Tibial nerve (tissue), 4 donors: ENCODE results near the gene TRIM17. TPM values are rescaled to one million over a fixed set of nuclear protein-coding genes. Genes with fewer than 3 reads are reported as not detected.

ENCODE experiments used
- DNase-seq, 2 donors: peaks; one replicate each; pipeline ENCODE4 v3.0.0-alpha.2; 2019; ENCODE audit warnings: low spot score in 2 of 2
- H3K27ac ChIP-seq, 4 donors: fragments of 200-600 bp; sonication (generic) in 3 of 4; one replicate each; pipeline ENCODE4 v1.5.1; 2017 to 2019; ENCODE audit warnings: mild to moderate bottlenecking in 1 of 4
- H3K27me3 ChIP-seq, 2 donors: fragments of 200-600 bp; sonication (generic) in 1 of 2; one replicate each; pipeline versions ENCODE4 v1.5.1 to v1.6.0; 2017 to 2019
- H3K36me3 ChIP-seq, 3 donors: fragments of 200-600 bp; sonication (generic); one replicate each; pipeline ENCODE4 v1.5.1; 2018 to 2019
- H3K4me1 ChIP-seq, 4 donors: fragments of 200-600 bp; sonication (generic) in 3 of 4; one replicate each; pipeline ENCODE4 v1.5.1; 2017 to 2019
- H3K4me3 ChIP-seq, 4 donors: fragments of 200-600 bp; sonication (generic) in 3 of 4; one replicate each; pipeline ENCODE4 v1.5.1; 2017 to 2019; ENCODE audit warnings: mild to moderate bottlenecking in 1 of 4, moderate library complexity in 1 of 4
- H3K9me3 ChIP-seq, 4 donors: fragments of 200-600 bp; sonication (generic) in 3 of 4; one replicate each; pipeline ENCODE4 v1.5.1; 2017 to 2019
- CTCF ChIP-seq, 5 experiments: fragments of 200-600 bp in 3 of 5; fragments of 450-650 bp in 2 of 5; sonication (generic) in 3 of 5; IDR thresholded peaks; one replicate each; pipeline ENCODE4 v1.5.1; 2016 to 2019; ENCODE audit warnings: antibody characterized with exemption in 5 of 5, mild to moderate bottlenecking in 3 of 5, moderate library complexity in 2 of 5
- EP300 ChIP-seq, 2 donors: sonication (generic); formaldehyde crosslinking; IDR thresholded peaks; one replicate each; pipeline ENCODE4 v1.6.1; 2017; ENCODE audit warnings: antibody characterized with exemption in 2 of 2, mild to moderate bottlenecking in 1 of 2
- POLR2A ChIP-seq, 2 donors: fragments of 450-650 bp; IDR thresholded peaks; one replicate each; pipeline ENCODE4 v1.6.1; 2017; ENCODE audit warnings: antibody characterized with exemption in 2 of 2, mild to moderate bottlenecking in 2 of 2, moderate library complexity in 2 of 2
- WGBS, 2 donors: methylation state at CpG; one replicate each; pipeline ENCODE4 v1.1.5; 2018; 5-methylcytosine and 5-hydroxymethylcytosine counted together
- total RNA-seq, 4 donors: library from RNA; depleted of rRNA; stranded (reverse); fragments of >200 nt; gene quantifications; one replicate each; pipeline ENCODE4 v1.1.0, GENCODE V29; 2016

The TRIM17 gene
- total RNA-seq, 4 donors from 2014 or later, result 0.63 to 4.2 (median 1.4) TPM; not detected in 1

- no peak for DNase-seq
- TF ChIP-seq POLR2A (IDR thresholded peaks at IDR 0.05) (no peak), EP300 (IDR thresholded peaks at IDR 0.05) (no peak), CTCF (IDR thresholded peaks at IDR 0.05) (no peak)
- no peak overlapping the region for H3K4me3 ChIP-seq
- H3K36me3 ChIP-seq, result no peaks in the 10 kb centered on the region
- no peaks in the 10 kb centered on the region for H3K9me3 ChIP-seq
- H3K4me1 ChIP-seq, result no peaks in the 10 kb centered on the region
- H3K27me3 ChIP-seq, result peaks cover 0 to 11% of the 10 kb centered on the region in 2 donors
- WGBS, 2 donors, result 94 to 96% methylated on average over 51 to 62 of the region's 62 CpGs
- H3K27ac ChIP-seq, result no peak overlapping the region
Observed at GRCh38 chr1:228424685-228425660, 8.3 kb upstream of the TRIM17 start.

DNA sequence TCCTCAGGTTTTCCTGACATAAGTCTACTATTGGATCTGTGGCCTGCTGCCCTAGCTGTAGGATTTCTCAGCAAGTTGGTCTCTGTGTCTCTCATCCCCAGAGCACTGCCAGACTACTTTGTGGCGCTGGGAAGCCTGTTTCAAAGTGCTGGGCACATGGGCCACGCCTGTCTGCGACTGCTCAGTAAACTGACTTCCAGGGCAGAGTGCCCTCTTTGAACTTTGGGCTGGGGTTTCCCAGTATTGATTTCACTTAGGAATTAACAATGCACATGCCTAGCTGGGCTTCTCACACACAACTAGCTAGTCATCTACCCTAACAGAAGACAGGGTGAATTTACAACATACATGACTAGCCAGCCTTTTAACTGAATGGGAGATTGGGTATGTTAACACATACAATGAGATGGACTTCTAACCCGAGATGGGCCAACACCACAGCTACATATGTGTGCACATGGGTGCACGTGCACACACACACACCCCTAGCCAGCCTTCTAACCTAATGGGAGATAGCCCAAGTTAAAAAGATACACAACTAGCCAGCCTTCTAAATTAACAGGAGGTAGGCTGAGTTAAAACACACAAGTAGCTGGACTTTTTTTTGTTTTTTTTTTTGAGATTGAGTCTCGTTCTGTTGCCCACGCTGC lies 6.9 kb upstream of the TRIM17 start:
- Histone ChIP-seq H3K9me3 (no peaks in the 10 kb centered on the region), H3K27me3 (peaks cover 0 to 7% of the 10 kb centered on the region in 2 donors), H3K4me3 (no peak overlapping the region), H3K36me3 (no peaks in the 10 kb centered on the region), H3K4me1 (no peaks in the 10 kb centered on the region), H3K27ac (no peak overlapping the region)
- TF ChIP-seq CTCF (IDR thresholded peaks at IDR 0.05), result no peak
- TF ChIP-seq EP300 (IDR thresholded peaks at IDR 0.05), result no peak
- no peak for TF ChIP-seq POLR2A (IDR thresholded peaks at IDR 0.05)
- WGBS, 2 donors, result 80 to 89% methylated on average over 7 of the region's 7 CpGs
- no peak for DNase-seq

DNA sequence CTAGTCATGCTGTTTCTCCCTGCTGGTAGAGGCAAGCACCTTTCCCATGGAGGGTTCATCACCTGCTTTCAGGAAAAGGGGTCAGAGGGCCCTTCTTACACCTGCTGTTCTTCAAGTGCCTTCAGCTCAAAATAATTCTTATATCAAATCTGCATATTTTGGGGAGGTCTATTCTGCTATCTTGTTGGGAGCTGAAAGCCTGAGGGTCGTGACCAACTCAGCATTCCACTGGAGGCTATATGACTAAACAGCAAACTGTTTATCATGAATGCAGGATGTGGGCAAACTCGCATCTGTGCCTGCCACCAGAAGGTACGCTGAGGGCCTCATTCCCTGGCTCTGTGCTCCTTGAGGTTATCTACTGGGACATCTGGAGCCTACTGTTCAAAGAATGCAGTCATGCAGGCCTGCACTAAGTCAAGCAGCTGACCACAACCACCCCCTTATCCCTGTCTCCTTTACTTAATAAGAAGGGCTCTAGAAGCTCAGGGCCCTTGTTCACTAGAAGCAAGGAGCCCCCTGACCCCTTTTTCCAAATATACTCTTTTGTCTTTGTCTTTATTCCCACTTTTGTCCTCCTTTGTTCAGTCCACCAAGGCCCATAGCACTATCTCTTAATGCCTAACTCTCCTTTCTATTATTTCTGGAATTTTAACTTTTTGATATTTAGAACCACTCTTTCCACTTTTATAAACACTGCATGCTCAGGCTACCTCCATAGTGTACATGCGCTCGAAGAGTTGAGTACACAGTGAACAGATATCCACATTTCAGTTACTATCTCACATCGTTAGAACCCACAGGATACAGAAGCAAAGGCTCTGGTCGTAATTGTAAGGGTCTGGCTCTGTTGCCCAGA lies 4.5 kb upstream of the TRIM17 start:
- TF ChIP-seq CTCF (IDR thresholded peaks at IDR 0.05) (no peak), EP300 (IDR thresholded peaks at IDR 0.05) (no peak), POLR2A (IDR thresholded peaks at IDR 0.05) (no peak)
- no peak for DNase-seq
- Histone ChIP-seq H3K4me3 (no peak overlapping the region), H3K36me3 (no peaks in the 10 kb centered on the region), H3K9me3 (no peaks in the 10 kb centered on the region), H3K27ac (no peak overlapping the region), H3K4me1 (peaks cover 0 to 16% (median 13%) of the 10 kb centered on the region in 4 donors), H3K27me3 (peaks cover 0 to 27% of the 10 kb centered on the region in 2 donors)
- 89 to 94% methylated on average over 7 of the region's 7 CpGs for WGBS, 2 donors

GRCh38 chr1:228417483-228418203 lies 982 bp upstream of the TRIM17 start:
- no peak for DNase-seq
- peaks cover 0 to 37% of the 10 kb centered on the region in 2 donors for H3K27me3 ChIP-seq
- 86 to 91% methylated on average over 7 of the region's 7 CpGs for WGBS, 2 donors
- no peak for TF ChIP-seq CTCF (IDR thresholded peaks at IDR 0.05)
- no peak for TF ChIP-seq EP300 (IDR thresholded peaks at IDR 0.05)
- TF ChIP-seq POLR2A (IDR thresholded peaks at IDR 0.05), result no peak
- H3K4me3 ChIP-seq, result no peak overlapping the region
- H3K9me3 ChIP-seq, result no peaks in the 10 kb centered on the region
- H3K27ac ChIP-seq, result no peak overlapping the region
- no peaks in the 10 kb centered on the region for H3K36me3 ChIP-seq
- peaks cover 0 to 30% (median 18%) of the 10 kb centered on the region in 4 donors for H3K4me1 ChIP-seq
